ENCODE measurements around the gene EFNB1. TPM values are rescaled to one million over a fixed set of nuclear protein-coding genes. Genes with fewer than 3 reads are reported as not detected.
A peak's percentile ranks its signal among the peaks of the same experiment; 100 is the strongest.

The EFNB1 gene
- total RNA-seq, 4 donors from 2014 or later = 54.1 to 85.3 (median 69.0) TPM

DNA sequence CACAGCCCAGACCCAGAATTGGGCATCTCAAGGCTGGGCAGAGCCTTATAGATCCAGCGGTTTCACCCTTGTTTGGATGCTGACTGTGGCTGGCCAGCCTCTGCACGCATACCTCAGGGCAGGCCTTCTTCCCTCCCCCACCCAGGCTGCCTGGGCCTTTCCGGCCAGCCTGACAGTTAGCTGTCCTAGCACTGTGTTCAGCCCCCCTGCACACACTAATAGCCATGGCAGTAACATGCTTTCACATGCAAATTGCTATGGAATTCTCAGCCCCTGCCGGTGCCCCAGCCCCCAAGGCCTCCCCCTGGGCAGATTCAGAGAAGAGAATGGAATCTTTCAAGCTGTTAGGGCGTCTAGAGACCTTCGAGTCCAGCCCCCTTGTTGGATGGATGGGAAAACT, 17.7 kb downstream of the EFNB1 start:
- intact Hi-C loops (cut with DNase I; ENCODE audit: low total_unique reads) = no loop called here
- Histone ChIP-seq H3K4me1 (peaks cover 5 to 26% (median 18%) of the 10 kb centered on the region in 4 donors), H3K36me3 (no peaks in the 10 kb centered on the region), H3K27me3 (no peaks in the 10 kb centered on the region), H3K27ac (peak overlapping the region in 2 of 4 donors; percentile 2 to 77), H3K4me3 (no peak overlapping the region), H3K9me3 (no peaks in the 10 kb centered on the region)
- TF ChIP-seq POLR2A (IDR thresholded peaks at IDR 0.05) = no peak
- no peak for TF ChIP-seq POLR2AphosphoS5 (IDR thresholded peaks at IDR 0.05)
- TF ChIP-seq, protein P1, sequence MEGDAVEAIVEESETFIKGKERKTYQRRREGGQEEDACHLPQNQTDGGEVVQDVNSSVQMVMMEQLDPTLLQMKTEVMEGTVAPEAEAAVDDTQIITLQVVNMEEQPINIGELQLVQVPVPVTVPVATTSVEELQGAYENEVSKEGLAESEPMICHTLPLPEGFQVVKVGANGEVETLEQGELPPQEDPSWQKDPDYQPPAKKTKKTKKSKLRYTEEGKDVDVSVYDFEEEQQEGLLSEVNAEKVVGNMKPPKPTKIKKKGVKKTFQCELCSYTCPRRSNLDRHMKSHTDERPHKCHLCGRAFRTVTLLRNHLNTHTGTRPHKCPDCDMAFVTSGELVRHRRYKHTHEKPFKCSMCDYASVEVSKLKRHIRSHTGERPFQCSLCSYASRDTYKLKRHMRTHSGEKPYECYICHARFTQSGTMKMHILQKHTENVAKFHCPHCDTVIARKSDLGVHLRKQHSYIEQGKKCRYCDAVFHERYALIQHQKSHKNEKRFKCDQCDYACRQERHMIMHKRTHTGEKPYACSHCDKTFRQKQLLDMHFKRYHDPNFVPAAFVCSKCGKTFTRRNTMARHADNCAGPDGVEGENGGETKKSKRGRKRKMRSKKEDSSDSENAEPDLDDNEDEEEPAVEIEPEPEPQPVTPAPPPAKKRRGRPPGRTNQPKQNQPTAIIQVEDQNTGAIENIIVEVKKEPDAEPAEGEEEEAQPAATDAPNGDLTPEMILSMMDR (IDR thresholded peaks at IDR 0.05) = no peak
- no peak for TF ChIP-seq EP300 (IDR thresholded peaks at IDR 0.05; ENCODE audit: low read depth)
- in situ Hi-C loops (cut with MboI; ENCODE audit: low pct_ligation_motif_present in 1 of 4, low pct_unique_long_range_greater_than_20kb in 1 of 4, low sequenced_read_pairs in 3 of 4) = no loop called here
- no peak for DNase-seq
- WGBS, 2 donors (ENCODE audit: low coverage in 1 of 2) = 50% methylated on average over 5 of the region's 6 CpGs; no CpG with 5 or more reads in 1 of the 2 donors

DNA sequence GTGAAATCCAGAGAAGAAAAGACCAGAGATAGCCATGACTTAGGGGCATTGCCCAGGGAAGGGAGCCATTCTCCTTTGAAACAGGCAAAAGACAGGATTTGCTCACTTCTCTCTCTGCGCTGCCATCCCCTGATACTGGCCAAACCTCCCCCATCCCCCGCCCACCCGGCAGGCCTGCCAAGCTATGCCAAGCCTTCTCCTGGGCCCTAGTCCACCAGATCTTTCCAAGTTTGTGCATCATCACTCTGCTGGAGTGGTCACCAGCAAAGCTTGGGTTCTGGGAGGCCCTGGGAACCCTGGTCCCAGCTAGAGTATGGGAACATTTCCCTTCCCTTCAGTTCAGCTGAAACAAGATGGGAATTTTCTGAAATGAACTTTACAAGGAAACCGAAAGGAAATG, 18.4 kb downstream of the EFNB1 start:
- Histone ChIP-seq H3K4me1 (peaks cover 5 to 24% (median 14%) of the 10 kb centered on the region in 4 donors), H3K4me3 (no peak overlapping the region), H3K27ac (peak overlapping the region in 2 of 4 donors; percentile 2 to 77), H3K9me3 (no peaks in the 10 kb centered on the region), H3K27me3 (no peaks in the 10 kb centered on the region), H3K36me3 (no peaks in the 10 kb centered on the region)
- 65 to 100% methylated on average over 2 to 4 of the region's 4 CpGs for WGBS, 2 donors (ENCODE audit: low coverage in 1 of 2)
- in situ Hi-C loops (cut with MboI; ENCODE audit: low pct_ligation_motif_present in 1 of 4, low pct_unique_long_range_greater_than_20kb in 1 of 4, low sequenced_read_pairs in 3 of 4) (no loop called here), intact Hi-C loops (cut with DNase I; ENCODE audit: low total_unique reads) (no loop called here)
- TF ChIP-seq POLR2AphosphoS5 (IDR thresholded peaks at IDR 0.05) (no peak), EP300 (IDR thresholded peaks at IDR 0.05; ENCODE audit: low read depth) (no peak), POLR2A (IDR thresholded peaks at IDR 0.05) (no peak)
- TF ChIP-seq, protein P1 (IDR thresholded peaks at IDR 0.05) = no peak
- no peak for DNase-seq

DNA sequence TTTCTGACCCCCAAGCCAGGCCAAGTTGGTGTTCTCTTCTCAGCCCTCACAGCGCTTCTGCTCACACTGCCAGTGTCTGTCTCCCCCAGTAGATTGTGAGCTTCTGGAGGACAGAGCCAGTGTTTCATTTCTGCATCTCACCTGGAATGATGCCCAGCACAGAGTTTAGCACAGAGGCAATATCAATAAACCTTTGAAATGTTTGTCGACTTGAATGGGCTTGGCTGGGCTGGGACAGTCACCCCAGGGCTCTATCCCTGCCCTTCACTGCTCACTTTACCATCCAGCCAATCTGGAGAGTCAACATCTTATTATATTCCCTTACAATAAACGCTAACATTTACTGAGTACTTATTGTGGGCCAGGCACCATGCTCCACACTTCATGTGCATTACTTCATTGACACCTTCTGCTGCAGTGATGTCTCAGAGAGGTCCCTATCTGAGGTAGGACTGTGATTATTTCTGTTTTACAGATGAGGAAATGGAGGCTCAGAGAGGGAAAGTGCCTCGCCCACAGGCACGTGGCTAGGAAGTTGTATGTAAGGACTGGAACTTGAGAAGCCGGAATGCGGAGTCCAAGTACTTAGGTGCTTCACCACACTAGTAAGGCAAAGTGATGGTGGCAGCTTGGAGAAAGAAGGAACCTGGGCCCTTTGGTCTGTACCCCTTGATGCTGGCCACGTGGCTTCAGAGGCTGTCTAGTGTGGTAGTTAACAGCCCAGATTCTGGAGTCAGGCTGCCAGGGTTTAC, 19.5 kb downstream of the EFNB1 start:
- intact Hi-C loops (cut with DNase I; ENCODE audit: low total_unique reads) (no loop called here), in situ Hi-C loops (cut with MboI; ENCODE audit: low pct_ligation_motif_present in 1 of 4, low pct_unique_long_range_greater_than_20kb in 1 of 4, low sequenced_read_pairs in 3 of 4) (no loop called here)
- Histone ChIP-seq H3K27ac (peak overlapping the region; percentile 64 to 77 (median 68)), H3K4me3 (no peak overlapping the region), H3K36me3 (no peaks in the 10 kb centered on the region), H3K4me1 (peaks cover 0 to 12% (median 7%) of the 10 kb centered on the region in 4 donors), H3K9me3 (no peaks in the 10 kb centered on the region), H3K27me3 (no peaks in the 10 kb centered on the region)
- peak; percentile 47 for DNase-seq
- TF ChIP-seq, protein P1 (IDR thresholded peaks at IDR 0.05) = no peak
- peak in 2 of 3 donors; percentile 20 to 48 for TF ChIP-seq POLR2AphosphoS5 (IDR thresholded peaks at IDR 0.05)
- 61% methylated on average over 8 of the region's 8 CpGs; no CpG with 5 or more reads in 1 of the 2 donors for WGBS, 2 donors (ENCODE audit: low coverage in 1 of 2)

DNA sequence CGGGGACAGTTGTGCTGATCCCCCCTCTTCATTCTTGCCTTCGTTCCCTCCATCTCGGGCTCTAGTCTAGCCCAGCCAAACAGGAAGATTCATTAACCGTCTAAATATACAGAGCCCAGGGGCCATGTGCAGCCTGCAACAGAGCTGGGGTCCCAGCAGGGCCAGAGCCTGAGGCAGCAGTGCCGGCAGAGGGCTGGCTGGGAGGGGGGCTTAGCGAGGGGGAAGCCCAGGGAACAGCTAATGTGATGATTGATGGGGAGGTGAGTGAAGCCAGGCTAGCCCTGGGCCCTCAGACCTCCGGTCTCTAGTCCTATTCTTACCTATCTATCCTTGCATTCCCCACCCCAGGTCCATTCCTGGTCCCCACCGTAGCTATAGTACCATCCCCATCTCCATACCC, 22.3 kb downstream of the EFNB1 start:
- in situ Hi-C loops (cut with MboI; ENCODE audit: low pct_ligation_motif_present in 1 of 4, low pct_unique_long_range_greater_than_20kb in 1 of 4, low sequenced_read_pairs in 3 of 4) (no loop called here), intact Hi-C loops (cut with DNase I; ENCODE audit: low total_unique reads) (no loop called here)
- no peaks in the 10 kb centered on the region for H3K27me3 ChIP-seq
- H3K9me3 ChIP-seq = no peaks in the 10 kb centered on the region
- H3K4me1 ChIP-seq = peaks cover 0 to 6% (median 2%) of the 10 kb centered on the region in 4 donors
- H3K27ac ChIP-seq = no peak overlapping the region
- WGBS, 2 donors (ENCODE audit: low coverage in 1 of 2) = 75% methylated on average over 8 of the region's 8 CpGs; no CpG with 5 or more reads in 1 of the 2 donors
- DNase-seq = no peak
- no peak for TF ChIP-seq EP300 (IDR thresholded peaks at IDR 0.05; ENCODE audit: low read depth)
- TF ChIP-seq, protein P1 (IDR thresholded peaks at IDR 0.05) = no peak
- no peak for TF ChIP-seq POLR2A (IDR thresholded peaks at IDR 0.05)
- TF ChIP-seq POLR2AphosphoS5 (IDR thresholded peaks at IDR 0.05) = no peak
- H3K4me3 ChIP-seq = no peak overlapping the region
- H3K36me3 ChIP-seq = no peaks in the 10 kb centered on the region
